MM.1S (cell line): Measurements from ENCODE around the gene LHCGR.

ENCODE experiments used
- DNase-seq: peaks from one replicate; pipeline ENCODE4 v3.0.0-alpha.2; 2015
- H2AFZ ChIP-seq: fragments of 300-600 bp; sonication (generic); 2 replicates; pipeline ENCODE4 v1.6.0; 2016; ENCODE audit warnings: antibody characterized with exemption, low read length
- H3F3A ChIP-seq: fragments of 300-600 bp; sonication (generic); 2 replicates; pipeline ENCODE4 v1.6.1; 2016; ENCODE audit warnings: mild to moderate bottlenecking, antibody characterized with exemption, low read length, moderate library complexity, mixed read lengths; ENCODE audit not compliant: insufficient read depth
- H3K27ac ChIP-seq: fragments of 300-600 bp; sonication (generic); 2 replicates; pipeline ENCODE4 v1.5.1; 2016; ENCODE audit warnings: mild to moderate bottlenecking, low read length
- H3K27me3 ChIP-seq: fragments of 300-600 bp; sonication (generic); replicated peaks from 2 replicates; pipeline ENCODE4 v1.6.0; 2016; ENCODE audit warnings: low read length; ENCODE audit not compliant: insufficient read depth
- H3K36me3 ChIP-seq: fragments of 300-600 bp; sonication (generic); replicated peaks from 2 replicates; pipeline ENCODE4 v1.6.1; 2016; ENCODE audit warnings: mild to moderate bottlenecking, low read length, mixed read lengths; ENCODE audit not compliant: insufficient read depth
- H3K4me1 ChIP-seq: fragments of 300-600 bp; sonication (generic); 2 replicates; pipeline ENCODE4 v1.6.1; 2016; ENCODE audit warnings: low read length, mixed read lengths
- H3K4me2 ChIP-seq: fragments of 300-600 bp; sonication (generic); 2 replicates; pipeline ENCODE4 v1.6.0; 2016; ENCODE audit warnings: low read depth, low read length
- H3K4me3 ChIP-seq: fragments of 300-600 bp; sonication (generic); 2 replicates; pipeline ENCODE4 v1.5.1; 2016; ENCODE audit warnings: low read length, mixed read lengths
- H3K79me2 ChIP-seq: fragments of 300-600 bp; sonication (generic); 2 replicates; pipeline ENCODE4 v1.6.1; 2016; ENCODE audit warnings: mixed run types, low read length, mixed read lengths
- H3K9ac ChIP-seq: fragments of 300-600 bp; sonication (generic); 2 replicates; pipeline ENCODE4 v1.6.1; 2016; ENCODE audit warnings: low read length, mixed read lengths
- H3K9me2 ChIP-seq: fragments of 300-600 bp; sonication (generic); replicated peaks from 2 replicates; pipeline ENCODE4 v1.6.1; 2016; ENCODE audit warnings: mild to moderate bottlenecking, low read length, mixed read lengths; ENCODE audit not compliant: insufficient read depth
- H3K9me3 ChIP-seq: fragments of 300-600 bp; sonication (generic); replicated peaks from 2 replicates; pipeline ENCODE4 v1.6.1; 2016; ENCODE audit warnings: mild to moderate bottlenecking, low read length, mixed read lengths; ENCODE audit not compliant: insufficient read depth
- H4K20me1 ChIP-seq: fragments of 300-600 bp; sonication (generic); 2 replicates; pipeline ENCODE4 v1.6.1; 2016; ENCODE audit warnings: mild to moderate bottlenecking, low read length, moderate library complexity, mixed read lengths; ENCODE audit not compliant: insufficient read depth
- CTCF ChIP-seq: fragments of 300-600 bp; sonication (generic); IDR thresholded peaks from 2 replicates; pipeline ENCODE4 v1.5.1; 2016; ENCODE audit warnings: antibody characterized with exemption, low read length, mixed read lengths
- EZH2 ChIP-seq: fragments of 300-600 bp; sonication (generic); optimal IDR thresholded peaks from 2 replicates; pipeline ENCODE3; 2017; ENCODE audit warnings: low read depth, mild to moderate bottlenecking, antibody characterized with exemption, low read length, mixed read lengths
- EZH2phosphoT487 ChIP-seq: fragments of 300-600 bp; sonication (generic); IDR thresholded peaks from 2 replicates; pipeline ENCODE4 v1.6.1; 2018; ENCODE audit warnings: antibody characterized with exemption, low read length

Gene LHCGR

GRCh38 chr2:48787580-48787979, 32.1 kb upstream of the LHCGR start:
- H4K20me1 ChIP-seq: no peaks in the 10 kb centered on the region
- TF ChIP-seq EZH2: no peak
- no peaks in the 10 kb centered on the region for H3K27me3 ChIP-seq
- H3K4me3 ChIP-seq: no peak overlapping the region
- no peak overlapping the region for H3K4me2 ChIP-seq
- H3K4me1 ChIP-seq: no peaks in the 10 kb centered on the region
- H2AFZ ChIP-seq: no peak overlapping the region
- no peak overlapping the region for H3K27ac ChIP-seq
- no peak for DNase-seq
- H3K36me3 ChIP-seq: no peaks in the 10 kb centered on the region
- no peak overlapping the region for H3K9ac ChIP-seq
- no peaks in the 10 kb centered on the region for H3K9me2 ChIP-seq
- H3K9me3 ChIP-seq: no peaks in the 10 kb centered on the region
- no peaks in the 10 kb centered on the region for H3F3A ChIP-seq
- no peaks in the 10 kb centered on the region for H3K79me2 ChIP-seq

- Histone ChIP-seq H3K9me3 (no peaks in the 10 kb centered on the region), H3F3A (no peaks in the 10 kb centered on the region), H3K27me3 (no peaks in the 10 kb centered on the region), H3K27ac (no peak overlapping the region), H3K4me1 (no peaks in the 10 kb centered on the region), H3K4me2 (no peak overlapping the region), H4K20me1 (no peaks in the 10 kb centered on the region), H3K9me2 (no peaks in the 10 kb centered on the region), H3K4me3 (no peak overlapping the region), H2AFZ (no peak overlapping the region), H3K9ac (no peak overlapping the region), H3K79me2 (no peaks in the 10 kb centered on the region), H3K36me3 (no peaks in the 10 kb centered on the region)
- DNase-seq: no peak
- TF ChIP-seq EZH2phosphoT487 (no peak), EZH2 (no peak), CTCF (no peak)
These were observed 25.8 kb upstream of the LHCGR start for GRCh38 chr2:48781366-48781765.

GRCh38 chr2:48779019-48779716, 23.6 kb upstream of the LHCGR start:
- Histone ChIP-seq H3F3A (no peaks in the 10 kb centered on the region), H3K79me2 (no peaks in the 10 kb centered on the region), H3K9ac (no peak overlapping the region), H4K20me1 (no peaks in the 10 kb centered on the region), H3K36me3 (no peaks in the 10 kb centered on the region), H2AFZ (no peak overlapping the region), H3K9me3 (no peaks in the 10 kb centered on the region), H3K9me2 (no peaks in the 10 kb centered on the region), H3K27me3 (no peaks in the 10 kb centered on the region), H3K4me2 (no peak overlapping the region), H3K4me3 (no peak overlapping the region), H3K4me1 (no peaks in the 10 kb centered on the region), H3K27ac (no peak overlapping the region)
- TF ChIP-seq EZH2phosphoT487: no peak
- TF ChIP-seq CTCF: no peak
- no peak for TF ChIP-seq EZH2
- DNase-seq: no peak

- no peak for TF ChIP-seq EZH2phosphoT487
- TF ChIP-seq EZH2: no peak
- TF ChIP-seq CTCF: no peak
- Histone ChIP-seq H3K4me3 (no peak overlapping the region), H3K9me3 (no peaks in the 10 kb centered on the region), H4K20me1 (no peaks in the 10 kb centered on the region), H3K27ac (no peak overlapping the region), H3K36me3 (no peaks in the 10 kb centered on the region), H3K9me2 (no peaks in the 10 kb centered on the region), H3K27me3 (no peaks in the 10 kb centered on the region), H3K79me2 (no peaks in the 10 kb centered on the region), H3F3A (no peaks in the 10 kb centered on the region), H2AFZ (no peak overlapping the region), H3K4me1 (no peaks in the 10 kb centered on the region), H3K4me2 (no peak overlapping the region), H3K9ac (no peak overlapping the region)
- no peak for DNase-seq
These were observed 18.7 kb upstream of the LHCGR start for GRCh38 chr2:48774251-48774650.
